ENCODE results near the gene MCC. TPM values are rescaled to one million over a fixed set of nuclear protein-coding genes. Genes with fewer than 3 reads are reported as not detected.
A peak's percentile ranks its signal among the peaks of the same experiment; 100 is the strongest.

MCC gene
- total RNA-seq, 2 experiments from 2014 or later, result 0.25 TPM; not detected in 1

DNA sequence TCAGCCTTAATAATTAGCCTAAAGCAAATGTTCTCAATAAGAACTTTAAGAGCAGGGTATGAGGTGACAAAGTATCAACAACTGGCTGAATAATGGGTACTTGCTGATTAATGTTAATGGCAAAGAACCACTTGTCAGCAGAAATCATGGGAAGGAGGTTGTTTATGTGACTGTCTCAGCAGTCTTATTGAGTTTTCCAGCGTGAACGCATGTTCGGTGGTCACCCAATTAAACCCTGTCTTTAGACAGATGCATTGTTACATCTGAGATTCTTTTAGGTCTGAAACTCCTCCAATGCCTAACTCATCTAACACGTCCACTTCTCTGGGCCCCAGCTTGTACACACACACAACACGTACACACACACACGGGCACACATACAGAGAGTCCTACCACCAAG lies 35.3 kb downstream of the MCC start:
- Histone ChIP-seq H4K20me1 (ENCODE audit: insufficient read depth, low read length) (no peaks in the 10 kb centered on the region), H3K9me2 (ENCODE audit: insufficient read depth, low read length) (no peaks in the 10 kb centered on the region), H3K4me1 (ENCODE audit: insufficient read depth, low read length, poor library complexity, severe bottlenecking) (peaks cover 20% of the 10 kb centered on the region), H3K79me2 (ENCODE audit: insufficient read depth, low read depth, low read length) (no peaks in the 10 kb centered on the region), H3K36me3 (ENCODE audit: insufficient read depth, low read length) (no peaks in the 10 kb centered on the region), H2AFZ (ENCODE audit: low read length) (0 out of 2 replicates have a peak overlapping the region, but pooled peaks have one; percentile 29), H3K4me2 (ENCODE audit: low read length) (peak overlapping the region; percentile 39), H3K4me3 (ENCODE audit: low read depth, low read length, poor library complexity, severe bottlenecking) (no peak overlapping the region), H3K9me3 (ENCODE audit: low read length) (no peaks in the 10 kb centered on the region), H3K27ac (ENCODE audit: low read depth, low read length, poor library complexity, severe bottlenecking) (peak overlapping the region; percentile 57)
- intact Hi-C loops (cut with micrococcal nuclease; ENCODE audit: unreplicated experiment), result no loop called here
- TF ChIP-seq EZH2phosphoT487 (IDR thresholded peaks at IDR 0.05; ENCODE audit: borderline replicate concordance, low read depth, low read length), result no peak
- TF ChIP-seq, protein P1, sequence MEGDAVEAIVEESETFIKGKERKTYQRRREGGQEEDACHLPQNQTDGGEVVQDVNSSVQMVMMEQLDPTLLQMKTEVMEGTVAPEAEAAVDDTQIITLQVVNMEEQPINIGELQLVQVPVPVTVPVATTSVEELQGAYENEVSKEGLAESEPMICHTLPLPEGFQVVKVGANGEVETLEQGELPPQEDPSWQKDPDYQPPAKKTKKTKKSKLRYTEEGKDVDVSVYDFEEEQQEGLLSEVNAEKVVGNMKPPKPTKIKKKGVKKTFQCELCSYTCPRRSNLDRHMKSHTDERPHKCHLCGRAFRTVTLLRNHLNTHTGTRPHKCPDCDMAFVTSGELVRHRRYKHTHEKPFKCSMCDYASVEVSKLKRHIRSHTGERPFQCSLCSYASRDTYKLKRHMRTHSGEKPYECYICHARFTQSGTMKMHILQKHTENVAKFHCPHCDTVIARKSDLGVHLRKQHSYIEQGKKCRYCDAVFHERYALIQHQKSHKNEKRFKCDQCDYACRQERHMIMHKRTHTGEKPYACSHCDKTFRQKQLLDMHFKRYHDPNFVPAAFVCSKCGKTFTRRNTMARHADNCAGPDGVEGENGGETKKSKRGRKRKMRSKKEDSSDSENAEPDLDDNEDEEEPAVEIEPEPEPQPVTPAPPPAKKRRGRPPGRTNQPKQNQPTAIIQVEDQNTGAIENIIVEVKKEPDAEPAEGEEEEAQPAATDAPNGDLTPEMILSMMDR (conservative IDR thresholded peaks at IDR 0.05; ENCODE audit: low read length), result no peak
- DNase-seq (ENCODE audit: low spot score), result no peak
- POLR2A ChIA-PET, result interaction anchor here (0.7 kb wide), 1 partner anchor 105 kb away, joined by 3 read pairs; no protein-coding TSS in a partner anchor
- no TSS peak for BruUV-seq (replicated peaks)
- CTCF ChIA-PET (ENCODE audit: unreplicated experiment), result no interaction called here

- ChIA-PET POLR2A (interaction anchor here (0.6 kb wide), 1 partner anchor 66 kb away, joined by 3 read pairs; no protein-coding TSS in a partner anchor), CTCF (ENCODE audit: unreplicated experiment) (no interaction called here)
- TF ChIP-seq, protein P1 (conservative IDR thresholded peaks at IDR 0.05; ENCODE audit: low read length), result no peak
- no peak for TF ChIP-seq EZH2phosphoT487 (IDR thresholded peaks at IDR 0.05; ENCODE audit: borderline replicate concordance, low read depth, low read length)
- peak overlapping the region; percentile 57 for H3K27ac ChIP-seq (ENCODE audit: low read depth, low read length, poor library complexity, severe bottlenecking)
- no peak for DNase-seq (ENCODE audit: low spot score)
- H3K79me2 ChIP-seq (ENCODE audit: insufficient read depth, low read depth, low read length), result no peaks in the 10 kb centered on the region
- BruUV-seq (replicated peaks), result no TSS peak
- H3K9me3 ChIP-seq (ENCODE audit: low read length), result no peaks in the 10 kb centered on the region
- H3K9me2 ChIP-seq (ENCODE audit: insufficient read depth, low read length), result no peaks in the 10 kb centered on the region
- no peak overlapping the region for H3K4me3 ChIP-seq (ENCODE audit: low read depth, low read length, poor library complexity, severe bottlenecking)
- H2AFZ ChIP-seq (ENCODE audit: low read length), result peak overlapping the region; percentile 29; the same call in 1 of the 2 replicates
- H3K4me1 ChIP-seq (ENCODE audit: insufficient read depth, low read length, poor library complexity, severe bottlenecking), result peaks cover 20% of the 10 kb centered on the region
- no peaks in the 10 kb centered on the region for H4K20me1 ChIP-seq (ENCODE audit: insufficient read depth, low read length)
- H3K36me3 ChIP-seq (ENCODE audit: insufficient read depth, low read length), result no peaks in the 10 kb centered on the region
- peak overlapping the region; percentile 39; the same call in 1 of the 2 replicates for H3K4me2 ChIP-seq (ENCODE audit: low read length)
- intact Hi-C loops (cut with micrococcal nuclease; ENCODE audit: unreplicated experiment), result no loop called here
These were observed 36.5 kb downstream of the MCC start for GRCh38 chr5:113451797-113452196.

GRCh38 chr5:113450929-113451328 lies 37.3 kb downstream of the MCC start:
- Histone ChIP-seq H3K4me3 (ENCODE audit: low read depth, low read length, poor library complexity, severe bottlenecking) (no peak overlapping the region), H3K9me2 (ENCODE audit: insufficient read depth, low read length) (no peaks in the 10 kb centered on the region), H3K4me1 (ENCODE audit: insufficient read depth, low read length, poor library complexity, severe bottlenecking) (peaks cover 20% of the 10 kb centered on the region), H3K4me2 (ENCODE audit: low read length) (no peak overlapping the region), H3K27ac (ENCODE audit: low read depth, low read length, poor library complexity, severe bottlenecking) (no peak overlapping the region), H3K36me3 (ENCODE audit: insufficient read depth, low read length) (no peaks in the 10 kb centered on the region), H2AFZ (ENCODE audit: low read length) (no peak overlapping the region), H3K79me2 (ENCODE audit: insufficient read depth, low read depth, low read length) (no peaks in the 10 kb centered on the region), H3K9me3 (ENCODE audit: low read length) (no peaks in the 10 kb centered on the region), H4K20me1 (ENCODE audit: insufficient read depth, low read length) (no peaks in the 10 kb centered on the region)
- intact Hi-C loops (cut with micrococcal nuclease; ENCODE audit: unreplicated experiment), result no loop called here
- DNase-seq (ENCODE audit: low spot score), result no peak
- POLR2A ChIA-PET, result interaction anchor here (0.6 to 1.1 kb wide), 4 partner anchors 10 to 26 kb away, joined by 3 to 4 read pairs (median 3); no protein-coding TSS in a partner anchor
- CTCF ChIA-PET (ENCODE audit: unreplicated experiment), result no interaction called here
- TF ChIP-seq EZH2phosphoT487 (IDR thresholded peaks at IDR 0.05; ENCODE audit: borderline replicate concordance, low read depth, low read length), result no peak
- TF ChIP-seq, protein P1 (conservative IDR thresholded peaks at IDR 0.05; ENCODE audit: low read length), result no peak
- no TSS peak for BruUV-seq (replicated peaks)
